GM18873 (cell line): ENCODE measurements around the gene ZDHHC14.
"Not testable (repeated sequence)": the region's sequence is repeated elsewhere in the genome, so short reads cannot be mapped to it uniquely, and the experiment has no call there.

Experiments used
- ATAC-seq: cut with Tn5 transposase; IDR thresholded peaks from one replicate; pipeline ENCODE4 v1.9.1; 2021; ENCODE audit warnings: mild to moderate bottlenecking, moderate library complexity, moderate number of reproducible peaks; ENCODE audit not compliant: unreplicated experiment, low FRiP score

ZDHHC14 gene

DNA sequence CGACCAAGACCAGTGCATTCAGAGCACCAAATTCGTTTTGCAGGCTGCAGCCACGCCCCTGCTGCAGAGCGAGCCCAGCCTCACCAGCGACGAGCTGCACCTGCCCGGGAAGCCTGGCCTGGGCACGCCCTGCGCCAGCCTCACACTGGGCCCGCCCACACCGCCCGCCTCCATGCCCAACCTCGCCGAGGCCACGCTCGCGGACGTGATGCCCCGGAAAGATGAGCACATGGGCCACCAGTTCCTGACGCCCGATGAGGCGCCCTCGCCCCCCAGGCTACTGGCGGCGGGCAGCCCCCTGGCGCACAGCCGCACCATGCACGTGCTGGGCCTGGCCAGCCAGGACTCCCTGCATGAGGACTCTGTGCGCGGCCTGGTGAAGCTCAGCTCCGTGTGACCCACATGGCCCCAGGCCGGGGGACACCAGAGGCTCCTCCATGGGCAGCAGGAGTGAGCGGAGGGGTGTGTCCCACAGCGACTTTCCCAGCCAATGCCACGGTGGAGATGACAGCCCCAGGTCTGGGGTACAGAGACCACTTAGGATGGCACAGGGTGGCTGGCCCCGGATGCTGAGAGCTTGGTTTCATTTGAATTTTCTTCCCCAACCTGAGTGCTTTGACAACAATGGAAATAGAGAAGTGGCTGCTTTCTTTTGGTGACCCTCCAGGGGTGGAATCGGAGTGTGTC, 291.9 kb downstream of the ZDHHC14 start:
- no peak for ATAC-seq

DNA sequence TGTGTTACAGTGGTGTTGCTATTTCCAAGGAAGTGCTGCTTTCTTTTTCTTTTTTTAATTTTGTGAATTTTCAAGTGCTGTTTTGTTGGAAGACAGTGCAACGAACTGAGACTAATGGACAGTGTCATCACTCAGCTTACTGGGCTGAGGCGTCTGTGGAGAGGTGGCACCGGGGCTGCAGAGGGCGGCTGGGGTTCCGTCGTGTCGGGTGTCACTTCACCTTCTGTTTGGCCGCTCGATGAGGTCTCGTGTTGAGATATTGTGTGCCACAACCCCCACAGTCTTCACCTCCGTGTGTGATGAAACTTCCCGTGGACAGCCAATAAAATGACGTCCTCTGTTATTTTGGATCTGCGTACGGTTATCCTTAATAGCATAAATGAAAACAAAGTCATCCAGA, 292.6 kb downstream of the ZDHHC14 start:
- no peak for ATAC-seq

DNA sequence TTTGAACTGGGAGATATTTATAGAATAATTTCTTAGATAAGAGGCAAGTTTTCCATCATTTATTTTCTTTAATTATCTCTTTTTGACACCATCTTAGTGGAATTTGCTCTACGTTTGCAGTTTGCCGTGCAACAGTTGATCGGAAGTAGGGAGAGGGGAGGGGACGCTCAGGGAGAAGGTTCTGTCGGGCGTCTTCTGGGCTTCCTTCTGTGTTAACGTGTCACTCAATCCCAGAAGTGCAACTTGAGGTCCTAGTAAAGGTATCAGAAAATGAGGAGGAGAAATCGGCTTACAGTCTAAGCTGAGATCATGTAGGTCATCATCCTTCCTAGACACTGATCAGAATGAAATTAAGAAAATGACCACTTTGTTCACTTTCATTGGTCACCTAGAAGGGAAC, 293.1 kb downstream of the ZDHHC14 start:
- no peak for ATAC-seq

DNA sequence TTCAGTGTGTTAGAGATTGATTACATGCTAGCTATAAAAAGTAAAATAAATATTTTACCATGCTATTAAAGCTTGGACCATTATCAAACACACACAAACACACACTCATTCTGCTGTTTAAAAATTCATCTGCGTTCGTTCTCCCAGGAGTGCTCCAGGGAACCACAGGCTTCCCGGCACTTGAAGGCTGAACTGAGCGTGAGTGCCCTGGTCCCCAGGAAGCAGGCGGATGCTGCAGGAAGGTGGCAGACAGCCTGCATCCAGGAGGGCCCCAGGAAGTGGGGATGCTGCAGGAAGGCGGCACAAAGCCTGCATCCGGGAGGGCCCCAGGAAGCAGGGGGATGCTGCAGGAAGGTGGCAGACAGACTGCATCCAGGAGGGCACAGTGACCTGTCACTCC, 294.8 kb downstream of the ZDHHC14 start:
- ATAC-seq, result no peak

DNA sequence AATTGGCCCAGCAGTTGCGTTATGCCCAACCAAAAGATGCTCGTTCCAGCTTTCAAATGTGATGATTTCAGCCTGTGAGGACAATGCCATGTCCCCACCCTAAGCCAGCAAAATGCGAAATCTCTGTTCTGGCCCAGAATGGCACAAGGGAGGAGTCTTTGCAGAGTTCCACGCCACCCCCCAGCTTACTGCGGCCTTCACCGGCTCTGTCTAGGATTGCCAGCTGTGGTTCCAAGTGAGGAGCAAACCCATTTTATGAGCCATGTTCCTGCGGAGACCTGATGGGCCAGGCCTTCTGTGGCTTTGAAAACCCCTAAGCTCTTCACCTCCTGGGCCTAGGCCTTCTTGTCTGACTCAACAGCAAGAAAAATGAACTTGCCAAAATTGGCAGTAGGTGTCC, 295.3 kb downstream of the ZDHHC14 start:
- ATAC-seq, result no peak

DNA sequence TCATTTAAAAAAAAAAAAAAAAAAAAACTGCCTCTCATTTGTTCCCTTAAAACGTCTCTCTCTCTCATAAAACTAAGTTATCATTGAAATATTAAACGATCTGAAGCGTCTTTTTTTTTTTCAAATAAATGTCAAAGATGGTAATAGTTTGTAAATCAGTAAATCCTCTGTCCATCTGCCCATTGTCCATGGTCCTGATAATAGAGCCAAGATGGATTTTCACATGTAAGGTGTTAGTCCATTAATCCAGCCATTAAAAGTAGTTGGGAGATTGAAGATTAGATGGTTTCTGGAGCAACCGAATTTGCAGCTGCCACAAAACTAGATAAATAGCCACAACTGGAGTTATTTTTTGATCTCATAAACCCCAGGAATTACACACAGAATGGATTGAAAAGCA, 296.2 kb downstream of the ZDHHC14 start:
- no peak for ATAC-seq

DNA sequence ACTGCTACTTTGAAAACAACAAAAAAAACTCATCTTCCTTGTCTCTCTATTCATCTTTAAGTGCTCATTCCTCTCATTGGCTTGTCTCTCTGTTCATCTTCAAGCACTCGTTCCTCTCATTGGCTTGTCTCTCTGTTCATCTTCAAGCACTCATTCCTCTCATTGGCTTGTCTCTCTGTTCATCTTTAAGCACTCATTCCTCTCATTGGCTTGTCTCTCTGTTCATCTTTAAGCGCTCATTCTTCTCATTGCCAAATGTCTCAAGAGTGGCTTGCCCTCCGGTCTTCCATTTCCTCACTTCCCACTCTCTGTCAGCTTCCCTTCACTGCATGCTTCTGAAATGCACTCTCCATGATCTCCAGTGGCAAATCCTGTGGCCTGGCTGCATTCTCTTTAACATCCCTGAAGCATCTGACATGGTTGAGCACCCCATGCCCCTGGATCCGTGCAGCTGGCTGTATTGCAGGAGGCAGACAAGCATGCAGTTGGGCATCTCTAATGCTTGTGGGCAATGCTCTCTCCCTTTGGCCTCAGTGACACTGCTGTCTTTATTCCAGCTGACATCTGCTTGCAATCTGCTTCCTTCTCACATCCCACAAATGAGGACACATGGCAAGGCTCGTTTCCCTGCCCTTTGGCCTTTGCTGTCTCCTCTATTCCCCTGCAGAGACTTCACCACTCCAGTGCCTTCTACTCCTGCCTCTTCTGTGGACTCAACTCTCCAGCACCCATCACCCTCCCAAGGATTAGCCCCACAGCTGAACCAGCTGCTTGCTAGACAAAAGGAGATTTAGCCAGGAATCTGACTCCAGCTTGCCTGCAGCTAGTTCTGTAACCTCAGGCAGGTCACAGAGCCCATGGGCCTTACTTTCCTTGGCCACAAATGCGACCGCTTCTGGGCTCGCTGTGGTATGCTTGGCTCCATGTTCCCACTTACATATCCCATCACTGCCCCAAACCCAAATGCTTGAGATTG, 298.9 kb downstream of the ZDHHC14 start:
- ATAC-seq, result no peak

DNA sequence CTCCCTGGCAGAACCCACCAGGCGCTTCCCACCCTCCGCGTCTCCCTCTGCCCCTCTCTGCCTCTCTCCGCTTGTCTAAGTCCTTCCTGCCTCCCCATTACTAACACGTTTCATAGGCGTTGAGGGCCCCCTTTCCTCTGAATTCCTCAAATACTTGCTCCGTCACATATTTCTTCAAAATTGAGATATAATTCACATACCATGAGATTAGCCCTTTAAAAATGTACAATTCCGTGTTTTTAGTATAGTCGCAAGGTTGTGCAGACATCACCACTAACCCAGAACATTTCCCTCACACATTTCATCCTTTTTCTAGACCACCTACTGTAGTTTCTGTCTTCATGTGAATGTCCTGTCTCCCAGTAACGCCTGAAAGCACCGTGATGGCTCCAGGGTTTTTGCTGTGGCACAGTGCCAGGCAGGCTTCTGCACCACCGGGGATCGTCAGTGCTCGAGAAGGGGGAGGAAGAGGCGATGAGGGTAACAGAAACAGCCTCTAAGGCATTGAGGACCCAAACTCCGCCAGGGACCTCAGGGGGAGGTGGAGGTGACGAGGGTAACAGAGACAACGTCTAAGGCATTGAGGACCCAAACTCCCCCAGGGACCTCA, 300.2 kb downstream of the ZDHHC14 start:
- ATAC-seq, result no peak

DNA sequence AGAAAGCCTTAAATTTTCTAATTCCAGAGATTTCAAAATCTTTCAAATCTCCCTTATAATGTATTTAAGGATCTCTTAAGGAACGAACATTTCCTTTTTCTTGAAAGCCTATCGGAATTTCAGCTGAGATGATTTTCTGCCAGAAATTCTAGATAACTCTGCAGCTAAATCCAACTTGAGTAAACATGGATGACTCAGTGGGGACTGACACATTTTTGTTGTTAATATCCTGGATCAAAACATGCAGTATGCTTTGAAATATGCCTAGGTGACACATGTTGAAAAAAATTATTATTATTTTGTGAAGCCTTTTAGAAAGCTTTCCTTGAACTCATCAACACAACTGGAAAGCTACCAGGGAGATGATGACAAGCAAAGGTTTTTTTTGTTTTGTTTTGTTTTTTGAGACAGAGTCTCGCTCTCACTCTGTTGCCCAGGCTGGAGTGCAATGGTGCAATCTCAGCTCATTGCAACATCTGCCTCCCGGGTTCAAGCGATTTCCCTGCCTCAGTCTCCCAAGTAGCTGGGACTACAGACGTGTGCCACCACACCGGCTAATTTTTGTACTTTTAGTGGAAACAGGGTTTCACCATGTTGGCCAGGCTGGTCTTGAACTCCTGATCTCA, 302.0 kb downstream of the ZDHHC14 start:
- ATAC-seq, result no peak

DNA sequence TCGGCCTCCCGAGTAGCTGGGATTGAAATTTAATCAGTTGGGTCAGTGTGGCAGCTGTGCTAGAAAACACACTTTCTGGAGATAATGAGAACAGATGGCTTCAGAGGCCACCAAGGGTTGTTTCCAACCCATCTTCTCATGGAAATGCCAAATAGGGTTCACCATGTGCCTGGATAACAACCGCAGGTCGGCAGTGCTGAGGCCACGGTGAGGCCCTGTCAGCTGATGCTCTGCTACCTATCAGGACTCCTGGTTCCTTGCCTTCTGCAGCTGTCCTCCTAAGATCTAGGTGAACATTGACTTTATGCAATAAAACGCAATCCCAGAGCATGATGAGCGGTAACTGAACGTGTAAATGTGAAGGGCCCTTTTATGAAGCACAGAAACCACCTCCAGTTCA, 302.7 kb downstream of the ZDHHC14 start:
- ATAC-seq, result no peak

DNA sequence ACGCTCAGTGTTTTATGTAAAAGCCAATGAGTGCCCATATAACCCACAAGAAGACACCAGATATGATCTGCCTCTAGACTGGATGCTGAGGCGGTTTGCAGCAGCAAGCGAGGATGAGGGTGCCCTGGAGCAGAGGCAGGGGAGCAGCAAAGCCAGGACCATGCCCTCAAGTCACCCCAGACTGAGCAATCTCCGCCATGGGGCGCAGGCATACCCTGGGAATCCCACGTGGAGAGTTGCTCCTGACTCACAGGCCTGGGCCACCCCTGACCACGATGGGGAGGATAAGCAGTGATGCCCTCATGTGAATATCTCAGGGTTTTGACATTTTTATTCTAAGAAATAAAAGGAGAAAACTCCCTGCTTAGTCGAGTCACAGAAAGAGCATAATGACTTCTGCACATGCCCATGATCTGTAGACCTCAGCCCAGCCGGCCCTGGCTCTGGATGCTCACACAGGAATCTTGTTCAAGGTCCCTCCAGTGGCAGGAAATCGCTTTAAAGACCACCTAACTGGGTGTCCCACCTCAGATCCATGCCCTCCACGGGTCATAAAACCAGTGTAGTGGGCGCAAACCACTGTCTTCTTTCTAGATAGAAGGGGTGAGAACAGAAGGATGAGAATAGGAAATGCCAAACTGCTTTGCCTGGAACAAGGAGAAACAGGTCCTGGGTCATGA, 303.8 kb downstream of the ZDHHC14 start:
- no peak for ATAC-seq

DNA sequence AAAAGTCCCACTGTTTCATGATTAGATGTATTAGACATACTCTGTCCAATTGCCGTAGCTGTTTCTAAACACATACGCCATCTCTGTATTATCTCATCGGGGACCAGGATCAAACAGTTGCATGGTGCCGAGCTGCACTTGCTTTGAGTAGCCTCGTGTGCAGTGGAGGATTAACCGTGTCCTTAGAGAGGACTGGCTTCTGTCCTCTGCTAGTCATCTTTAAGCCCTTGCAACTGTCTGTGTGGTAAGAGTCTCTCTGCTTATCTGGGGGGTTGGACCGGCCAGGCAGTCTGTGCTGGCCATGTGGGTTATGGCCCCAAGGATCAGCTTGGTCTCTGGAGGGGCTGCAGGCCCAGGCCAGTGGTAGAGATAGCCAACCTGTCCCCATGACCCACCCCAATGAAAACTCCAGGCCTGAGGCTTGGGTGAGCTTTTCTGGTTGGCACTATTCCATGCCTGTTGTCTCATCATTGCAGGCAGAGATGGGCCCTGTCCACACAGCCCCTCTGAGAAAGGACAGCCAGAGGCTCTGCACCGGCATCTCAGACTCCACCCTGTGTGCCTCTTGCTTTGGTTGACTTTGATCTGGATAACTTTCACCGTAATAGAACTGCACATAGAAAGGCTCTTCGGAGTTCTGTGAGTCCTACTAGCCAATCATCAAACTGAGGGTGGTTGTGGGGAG, 304.7 kb downstream of the ZDHHC14 start:
- no peak for ATAC-seq

DNA sequence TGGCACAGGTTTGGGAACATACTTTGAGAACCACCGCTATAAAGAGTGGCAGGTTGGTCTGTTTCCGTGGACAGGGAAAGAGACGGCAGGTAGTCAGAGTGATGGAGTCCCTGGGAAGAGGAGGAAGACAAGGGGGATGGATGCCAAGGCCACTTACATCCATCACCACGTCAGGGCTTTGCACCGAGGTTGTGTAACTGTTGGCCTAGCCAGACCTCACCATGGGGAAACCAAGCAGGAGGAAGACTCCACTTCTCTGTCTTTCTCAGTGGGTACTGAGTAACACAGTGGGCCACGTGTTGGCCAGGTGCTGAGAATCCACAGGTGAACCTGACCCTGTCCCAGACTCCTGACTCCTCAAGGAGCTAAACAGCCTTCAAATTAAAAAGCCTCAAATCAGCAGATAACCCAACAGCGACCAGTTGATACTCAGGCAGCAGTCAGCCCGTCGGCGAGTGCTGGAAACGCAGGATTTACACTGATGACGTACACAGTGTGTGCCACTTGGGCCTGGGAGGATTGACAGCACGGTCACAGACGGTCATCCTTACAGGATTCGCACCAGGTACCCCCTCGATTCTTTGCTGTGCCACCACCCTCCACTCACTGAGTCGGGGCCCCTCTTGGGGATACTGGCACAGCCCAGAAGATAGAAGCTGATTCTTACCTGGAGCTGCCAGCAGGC, 307.4 kb downstream of the ZDHHC14 start:
- ATAC-seq, result no peak

DNA sequence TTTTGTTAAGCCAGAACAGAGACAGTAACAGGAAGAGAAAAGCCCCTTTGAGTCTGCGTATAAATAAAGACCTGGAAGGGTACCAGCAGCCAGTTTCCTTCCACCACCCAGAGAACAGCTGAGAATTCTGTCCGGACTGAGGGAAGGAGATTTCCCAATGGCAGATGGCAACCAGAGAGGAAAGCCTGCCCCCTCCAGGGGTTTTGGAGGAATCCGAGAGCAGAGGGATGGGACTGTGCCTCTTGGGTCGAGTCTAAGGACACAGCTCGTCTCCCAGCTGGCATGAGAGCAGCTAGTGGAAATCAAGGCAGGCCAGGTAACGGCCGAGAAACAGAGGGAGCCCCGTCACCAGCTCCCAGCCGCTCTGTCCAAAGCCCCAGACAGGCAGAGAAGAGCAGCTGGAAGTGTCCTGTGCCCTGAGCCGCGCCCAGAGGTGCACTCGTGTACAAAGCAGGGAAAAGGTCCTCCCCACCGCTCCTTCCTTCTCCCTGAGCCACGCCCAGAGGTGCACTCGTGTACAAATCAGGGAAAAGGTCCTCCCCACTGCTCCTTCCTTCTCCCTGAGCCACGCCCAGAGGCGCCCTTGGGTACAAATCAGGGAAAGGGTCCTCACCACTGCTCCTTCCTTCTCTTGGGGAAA, 308.1 kb downstream of the ZDHHC14 start:
- ATAC-seq, result no peak

DNA sequence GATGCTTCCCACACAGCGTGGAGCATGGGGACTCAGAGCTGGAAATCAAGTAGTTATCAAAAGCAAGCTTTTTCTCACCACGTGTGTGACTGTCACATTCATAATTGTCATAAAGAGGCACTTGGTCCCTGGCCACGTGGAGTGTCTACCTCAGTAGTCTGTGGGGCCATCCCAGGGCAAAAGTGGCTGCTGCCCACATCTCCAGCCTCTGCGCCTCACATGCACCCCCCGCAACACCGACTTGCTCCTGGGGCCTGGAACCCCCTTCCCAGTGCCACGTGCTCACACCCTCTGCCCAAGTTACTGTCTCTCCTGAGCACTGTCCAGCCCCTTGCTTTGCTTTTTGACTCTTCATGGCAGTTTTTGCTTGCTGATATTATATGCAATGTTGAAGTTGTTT, 308.9 kb downstream of the ZDHHC14 start:
- no peak for ATAC-seq

DNA sequence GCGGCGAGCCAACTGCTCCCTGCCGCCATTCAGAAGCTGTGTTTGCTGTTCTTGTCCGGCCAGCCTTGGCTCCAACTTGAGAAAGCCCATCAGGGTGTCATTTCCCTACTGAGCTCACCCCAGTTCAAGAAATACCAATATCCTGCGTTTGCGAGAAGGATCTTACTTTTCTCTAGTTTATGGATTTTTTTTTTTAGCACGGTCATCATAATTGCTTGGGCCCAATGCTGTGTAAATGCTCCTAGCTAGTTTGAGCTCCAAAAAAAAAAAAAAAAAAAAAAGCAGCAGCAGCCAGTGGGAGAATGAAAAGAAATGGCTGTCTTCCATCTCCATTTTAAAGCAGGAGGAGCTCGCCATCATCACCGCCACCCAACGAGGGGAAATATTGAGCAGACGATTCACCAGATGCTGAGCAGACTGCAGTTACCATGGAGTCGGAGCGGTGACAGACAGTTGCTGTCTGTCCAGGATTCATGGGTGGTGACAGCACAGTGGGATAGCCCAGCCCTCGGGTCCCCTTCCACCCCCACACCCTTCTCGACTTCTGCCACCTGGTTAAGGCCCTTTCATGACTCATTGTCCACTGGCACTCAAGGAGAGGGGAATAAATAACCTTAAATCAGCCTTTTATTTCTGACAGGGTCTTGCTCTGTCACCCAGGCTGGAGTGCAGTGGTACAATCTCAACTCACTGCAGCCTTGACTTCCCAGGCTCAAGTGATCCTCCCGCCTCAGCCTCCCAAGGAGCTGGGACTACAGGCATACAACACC, 309.6 kb downstream of the ZDHHC14 start:
- no peak for ATAC-seq

DNA sequence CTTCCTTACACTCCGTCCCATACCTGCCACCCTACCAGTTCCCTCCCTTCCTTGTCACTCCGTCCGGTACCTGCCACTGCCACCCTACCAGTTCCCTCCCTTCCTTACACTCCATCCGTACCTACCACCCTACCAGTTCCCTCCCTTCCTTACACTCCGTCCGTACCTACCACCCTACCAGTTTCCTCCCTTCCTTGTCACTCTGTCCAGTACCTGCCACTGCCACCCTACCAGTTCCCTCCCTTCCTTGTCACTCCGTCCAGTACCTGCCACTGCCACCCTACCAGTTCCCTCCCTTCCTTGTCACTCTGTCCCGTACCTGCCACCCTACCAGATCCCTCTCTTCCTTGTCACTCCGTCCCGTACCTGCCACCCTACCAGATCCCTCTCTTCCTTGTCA, 310.6 kb downstream of the ZDHHC14 start:
- not testable (repeated sequence) for ATAC-seq

DNA sequence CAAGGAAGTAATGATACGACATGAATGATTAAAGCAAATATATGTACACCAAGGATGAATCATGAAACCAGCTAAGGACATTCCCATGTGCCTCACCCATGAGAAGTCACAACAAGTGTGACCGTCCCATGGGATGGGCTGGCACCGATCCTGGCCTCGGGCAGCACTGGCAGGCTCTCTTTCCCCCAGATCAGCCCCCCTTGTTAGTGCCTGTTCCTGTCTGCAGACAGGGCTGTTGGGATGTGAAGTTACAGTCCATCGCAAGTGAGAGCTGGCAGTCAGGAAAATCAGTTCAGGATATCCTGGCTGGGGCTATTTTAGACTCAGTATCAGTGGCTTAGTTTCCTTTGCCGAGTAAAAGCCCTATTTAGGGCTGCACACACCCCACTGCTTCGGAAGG, 312.9 kb downstream of the ZDHHC14 start:
- ATAC-seq, result no peak
